Measurements from ENCODE around the gene FCN2.

- TF ChIP-seq CTCF (IDR thresholded peaks at IDR 0.05) (no peak), POLR2A (IDR thresholded peaks at IDR 0.05) (no peak)
Measured at GRCh38 chr9:134870746-134871662, 9.6 kb upstream of the FCN2 start.
